HCT116 (cell line): ENCODE results near the gene TMC1. TPM values are rescaled to one million over a fixed set of nuclear protein-coding genes. Genes with fewer than 3 reads are reported as not detected.

Experiments
- ATF3 ChIP-seq: IDR thresholded peaks from 2 replicates; pipeline ENCODE4 v1.6.1; 2012
- CBX3 ChIP-seq: IDR thresholded peaks from 2 replicates; pipeline ENCODE4 v1.6.1; 2012; ENCODE audit warnings: low read depth
- EZH2 ChIP-seq: fragments of 200-600 bp; sonication (generic); IDR thresholded peaks from 2 replicates; pipeline ENCODE4 v1.6.1; 2017; ENCODE audit warnings: antibody characterized with exemption, mixed run types
- EZH2phosphoT487 ChIP-seq: fragments of 200-600 bp; IDR thresholded peaks from 2 replicates; pipeline ENCODE4 v1.6.1; 2018; ENCODE audit warnings: antibody characterized with exemption, borderline replicate concordance
- FOSL1 ChIP-seq: IDR thresholded peaks from 2 replicates; pipeline ENCODE4 v1.6.1; 2012; ENCODE audit warnings: low read depth
- POLR2A ChIP-seq: IDR thresholded peaks from 2 replicates; pipeline ENCODE4 v1.7.0; 2011; ENCODE audit warnings: borderline replicate concordance; ENCODE audit not compliant: insufficient read depth, insufficient read length; ENCODE audit errors: extremely low read depth
- POLR2AphosphoS5 ChIP-seq: IDR thresholded peaks from 2 replicates; pipeline ENCODE4 v1.6.1; 2011; ENCODE audit warnings: mild to moderate bottlenecking, low read depth, low read length, moderate library complexity
- REST ChIP-seq: IDR thresholded peaks from 2 replicates; pipeline ENCODE4 v1.6.1; 2012; ENCODE audit warnings: low read depth
- SP1 ChIP-seq: IDR thresholded peaks from 2 replicates; pipeline ENCODE4 v1.6.1; 2012; ENCODE audit warnings: low read depth
- YY1 ChIP-seq: IDR thresholded peaks from 2 replicates; pipeline ENCODE4 v1.6.1; 2011; ENCODE audit warnings: low read length, low read depth, moderate library complexity, mild to moderate bottlenecking; ENCODE audit not compliant: insufficient replicate concordance; ENCODE audit errors: extremely low read depth
- ZNF274 ChIP-seq: fragments of 200-500 bp; sonication (Bioruptor generic); IDR thresholded peaks from 2 replicates; pipeline ENCODE4 v1.6.1; 2014; ENCODE audit warnings: mild to moderate bottlenecking, low read depth, low read length, inconsistent platforms
- total RNA-seq: library from RNA; stranded (reverse); gene quantifications from one replicate; pipeline ENCODE4 v1.2.1, GENCODE V29; 2021; ENCODE audit not compliant: unreplicated experiment

TMC1 gene
- total RNA-seq, 1 experiment from 2014 or later, result 0.57 TPM

DNA sequence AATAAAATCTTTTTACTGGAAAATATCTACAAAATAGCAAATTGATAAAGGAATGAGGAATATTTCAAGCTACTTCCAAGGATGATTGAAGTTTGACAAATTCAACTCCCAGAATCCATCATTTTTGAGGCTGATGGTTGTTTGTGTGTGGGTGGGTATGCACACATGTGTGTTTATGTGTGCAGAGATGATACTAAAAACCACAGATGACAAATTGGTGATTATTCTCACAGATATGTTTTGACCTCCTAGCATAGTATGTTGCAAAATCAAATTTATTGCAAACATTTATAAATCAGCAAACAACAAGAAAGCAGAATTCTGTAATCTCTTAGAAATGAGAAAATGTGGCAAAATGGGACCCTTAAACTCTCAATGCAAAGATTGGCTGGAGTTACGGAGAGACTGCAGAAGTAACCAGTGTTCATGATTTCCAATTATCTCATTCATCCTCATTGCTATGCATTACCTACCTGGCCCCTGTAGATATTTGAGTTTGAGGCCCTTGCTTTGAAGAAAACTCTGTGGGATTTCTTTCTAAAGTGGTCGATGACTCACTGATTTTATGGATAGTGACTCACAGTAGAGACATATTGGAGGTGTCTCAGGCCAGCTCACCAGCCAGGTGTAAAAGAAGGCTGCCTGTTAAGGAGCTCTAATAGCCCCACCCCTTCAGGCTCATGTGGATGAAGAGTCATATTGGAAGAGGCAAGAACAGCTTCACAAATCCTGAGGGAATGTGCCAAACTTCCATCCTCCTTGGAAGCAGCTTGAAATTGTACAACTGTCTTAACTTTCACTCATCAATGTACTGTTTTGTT, 44.6 kb upstream of the TMC1 start (continued):
- TF ChIP-seq ATF3 (no peak), POLR2AphosphoS5 (peak; percentile 69; the same call in 1 of the 2 replicates), REST (no peak), EZH2phosphoT487 (no peak), EZH2 (no peak), CBX3 (peak; percentile 94), POLR2A (no peak), FOSL1 (peak; percentile 100), YY1 (peak; percentile 59), ZNF274 (no peak), SP1 (peak; percentile 98)
